ENCODE measurements around the gene GAB3. TPM values are rescaled to one million over a fixed set of nuclear protein-coding genes. Genes with fewer than 3 reads are reported as not detected.

GAB3 gene
- total and polyA plus RNA-seq, 4 experiments from 2014 or later = 3.2 to 15.6 (median 10.2) TPM

- Histone ChIP-seq H3K27me3 (ENCODE audit: insufficient read depth, low read length) (no peaks in the 10 kb centered on the region), H3K36me3 (ENCODE audit: insufficient read depth, low read length) (no peaks in the 10 kb centered on the region), H3K9me3 (ENCODE audit: control insufficient read depth in 1 of 2, low read length in 2 of 2) (no peaks in the 10 kb centered on the region), H3K4me3 (ENCODE audit: low read length in 2 of 2) (no peak overlapping the region), H3K27ac (ENCODE audit: low read depth, low read length) (no peak overlapping the region), H3K4me1 (ENCODE audit: insufficient read depth, low read length) (no peaks in the 10 kb centered on the region)
- H3K4me3 Mint-ChIP-seq = no peak overlapping the region
- H3K9me3 Mint-ChIP-seq = no peaks in the 10 kb centered on the region
- POLR2A ChIA-PET (ENCODE audit: partially characterized antibody) = no interaction called here
- H3K27ac Mint-ChIP-seq = no peak overlapping the region
- no peak for DNase-seq
- intact Hi-C loops (cut with micrococcal nuclease) = no loop called here
- peaks cover 0 to 1% of the 10 kb centered on the region in 2 donors for H3K36me3 Mint-ChIP-seq
- H3K27me3 Mint-ChIP-seq = no peaks in the 10 kb centered on the region
- CTCF ChIA-PET (ENCODE audit: partially characterized antibody) = no interaction called here
- no peaks in the 10 kb centered on the region for H3K4me1 Mint-ChIP-seq
These were observed 40.6 kb upstream of the GAB3 start for GRCh38 chrX:154791467-154791866.

GRCh38 chrX:154785716-154786115 is 34.8 kb upstream of the GAB3 start:
- H3K27me3 ChIP-seq (ENCODE audit: insufficient read depth, low read length) = no peaks in the 10 kb centered on the region
- Mint-ChIP-seq H3K9me3 (no peaks in the 10 kb centered on the region), H3K36me3 (peaks cover 0 to 1% of the 10 kb centered on the region in 2 donors), H3K4me1 (peaks cover 0 to 12% (median 9%) of the 10 kb centered on the region in 4 donors), H3K27me3 (no peaks in the 10 kb centered on the region), H3K27ac (no peak overlapping the region), H3K4me3 (no peak overlapping the region)
- ChIA-PET CTCF (ENCODE audit: partially characterized antibody) (no interaction called here), POLR2A (ENCODE audit: partially characterized antibody) (no interaction called here)
- no peaks in the 10 kb centered on the region for H3K4me1 ChIP-seq (ENCODE audit: insufficient read depth, low read length)
- no peaks in the 10 kb centered on the region for H3K9me3 ChIP-seq (ENCODE audit: control insufficient read depth in 1 of 2, low read length in 2 of 2)
- no peaks in the 10 kb centered on the region for H3K36me3 ChIP-seq (ENCODE audit: insufficient read depth, low read length)
- H3K27ac ChIP-seq (ENCODE audit: low read depth, low read length) = no peak overlapping the region
- intact Hi-C loops (cut with micrococcal nuclease) = no loop called here
- no peak for DNase-seq
- no peak overlapping the region for H3K4me3 ChIP-seq (ENCODE audit: low read length in 2 of 2)

GRCh38 chrX:154784149-154784995 is 33.5 kb upstream of the GAB3 start:
- H3K27ac Mint-ChIP-seq = peak overlapping the region in 2 of 7 donors; percentile 23 to 82
- intact Hi-C loops (cut with micrococcal nuclease) = no loop called here
- H3K4me3 Mint-ChIP-seq = peak overlapping the region; percentile 30 to 78 (median 70)
- no peaks in the 10 kb centered on the region for H3K36me3 ChIP-seq (ENCODE audit: insufficient read depth, low read length)
- H3K36me3 Mint-ChIP-seq = peaks cover 0 to under 1% of the 10 kb centered on the region in 2 donors
- no peaks in the 10 kb centered on the region for H3K27me3 Mint-ChIP-seq
- H3K9me3 Mint-ChIP-seq = no peaks in the 10 kb centered on the region
- ChIA-PET CTCF (ENCODE audit: partially characterized antibody) (interaction anchor here (0.8 kb wide), 1 partner anchor 10 kb away, joined by 3 read pairs; no protein-coding TSS in a partner anchor), POLR2A (ENCODE audit: partially characterized antibody) (no interaction called here)
- H3K9me3 ChIP-seq (ENCODE audit: control insufficient read depth in 1 of 2, low read length in 2 of 2) = no peaks in the 10 kb centered on the region
- H3K4me1 ChIP-seq (ENCODE audit: insufficient read depth, low read length) = no peaks in the 10 kb centered on the region
- H3K27ac ChIP-seq (ENCODE audit: low read depth, low read length) = no peak overlapping the region
- H3K27me3 ChIP-seq (ENCODE audit: insufficient read depth, low read length) = no peaks in the 10 kb centered on the region
- DNase-seq = no peak
- no peak overlapping the region for H3K4me3 ChIP-seq (ENCODE audit: low read length in 2 of 2)
- peaks cover 0 to 12% (median 9%) of the 10 kb centered on the region in 4 donors for H3K4me1 Mint-ChIP-seq

- intact Hi-C loops (cut with micrococcal nuclease) = no loop called here
- Mint-ChIP-seq H3K4me1 (peaks cover 1 to 15% (median 12%) of the 10 kb centered on the region in 4 donors), H3K36me3 (peaks cover 12 to 22% of the 10 kb centered on the region in 2 donors), H3K9me3 (no peaks in the 10 kb centered on the region), H3K4me3 (no peak overlapping the region), H3K27ac (no peak overlapping the region), H3K27me3 (no peaks in the 10 kb centered on the region)
- POLR2A ChIA-PET (ENCODE audit: partially characterized antibody) = no interaction called here
- DNase-seq = no peak
- H3K27me3 ChIP-seq (ENCODE audit: insufficient read depth, low read length) = no peaks in the 10 kb centered on the region
- H3K9me3 ChIP-seq (ENCODE audit: control insufficient read depth in 1 of 2, low read length in 2 of 2) = no peaks in the 10 kb centered on the region
- peaks cover 3% of the 10 kb centered on the region for H3K4me1 ChIP-seq (ENCODE audit: insufficient read depth, low read length)
- H3K4me3 ChIP-seq (ENCODE audit: low read length in 2 of 2) = no peak overlapping the region
- peaks cover 9% of the 10 kb centered on the region for H3K36me3 ChIP-seq (ENCODE audit: insufficient read depth, low read length)
- CTCF ChIA-PET (ENCODE audit: partially characterized antibody) = no interaction called here
- no peak overlapping the region for H3K27ac ChIP-seq (ENCODE audit: low read depth, low read length)
These were observed 30.1 kb upstream of the GAB3 start for GRCh38 chrX:154780968-154781367.

- intact Hi-C loops (cut with micrococcal nuclease) = no loop called here
- H3K27ac Mint-ChIP-seq = peak overlapping the region in 2 of 7 donors; percentile 61 to 90
- Histone ChIP-seq H3K27ac (ENCODE audit: low read depth, low read length) (no peak overlapping the region), H3K9me3 (ENCODE audit: control insufficient read depth in 1 of 2, low read length in 2 of 2) (no peaks in the 10 kb centered on the region), H3K4me3 (ENCODE audit: low read length in 2 of 2) (no peak overlapping the region), H3K4me1 (ENCODE audit: insufficient read depth, low read length) (peaks cover 19% of the 10 kb centered on the region), H3K36me3 (ENCODE audit: insufficient read depth, low read length) (peaks cover 23% of the 10 kb centered on the region), H3K27me3 (ENCODE audit: insufficient read depth, low read length) (no peaks in the 10 kb centered on the region)
- H3K9me3 Mint-ChIP-seq = no peaks in the 10 kb centered on the region
- ChIA-PET CTCF (ENCODE audit: partially characterized antibody) (no interaction called here), POLR2A (ENCODE audit: partially characterized antibody) (interaction anchor here (1.3 kb wide), 1 partner anchor 29 kb away, joined by 3 read pairs; no protein-coding TSS in a partner anchor)
- no peak for DNase-seq
- H3K4me1 Mint-ChIP-seq = peaks cover 5 to 24% (median 12%) of the 10 kb centered on the region in 4 donors
- no peak overlapping the region for H3K4me3 Mint-ChIP-seq
- no peaks in the 10 kb centered on the region for H3K27me3 Mint-ChIP-seq
- H3K36me3 Mint-ChIP-seq = peaks cover 19 to 35% of the 10 kb centered on the region in 2 donors
These were observed 28.4 kb upstream of the GAB3 start for GRCh38 chrX:154779261-154779660.

- H3K36me3 ChIP-seq (ENCODE audit: insufficient read depth, low read length) = peaks cover 33% of the 10 kb centered on the region
- CTCF ChIA-PET (ENCODE audit: partially characterized antibody) = no interaction called here
- H3K27ac ChIP-seq (ENCODE audit: low read depth, low read length) = no peak overlapping the region
- H3K4me3 Mint-ChIP-seq = no peak overlapping the region
- H3K9me3 Mint-ChIP-seq = no peaks in the 10 kb centered on the region
- H3K4me3 ChIP-seq (ENCODE audit: low read length in 2 of 2) = no peak overlapping the region
- POLR2A ChIA-PET (ENCODE audit: partially characterized antibody) = interaction anchor here (2.6 kb wide), 1 partner anchor 13 kb away, joined by 10 read pairs; the partner anchor contains the start of gene DKC1
- no peaks in the 10 kb centered on the region for H3K27me3 Mint-ChIP-seq
- peaks cover 19% of the 10 kb centered on the region for H3K4me1 ChIP-seq (ENCODE audit: insufficient read depth, low read length)
- no peaks in the 10 kb centered on the region for H3K27me3 ChIP-seq (ENCODE audit: insufficient read depth, low read length)
- H3K9me3 ChIP-seq (ENCODE audit: control insufficient read depth in 1 of 2, low read length in 2 of 2) = no peaks in the 10 kb centered on the region
- intact Hi-C loops (cut with micrococcal nuclease) = no loop called here
- DNase-seq = no peak
- peak overlapping the region in 1 of 7 donors; percentile 30 for H3K27ac Mint-ChIP-seq
- peaks cover 2 to 13% (median 7%) of the 10 kb centered on the region in 4 donors for H3K4me1 Mint-ChIP-seq
- peaks cover 30 to 53% of the 10 kb centered on the region in 2 donors for H3K36me3 Mint-ChIP-seq
These were observed 25.9 kb upstream of the GAB3 start for GRCh38 chrX:154776753-154777152.

GRCh38 chrX:154775419-154776349 is 24.8 kb upstream of the GAB3 start:
- peak overlapping the region in 3 of 7 donors; percentile 43 to 78 (median 70) for H3K27ac Mint-ChIP-seq
- peaks cover 38 to 58% of the 10 kb centered on the region in 2 donors for H3K36me3 Mint-ChIP-seq
- Histone ChIP-seq H3K4me3 (ENCODE audit: low read length in 2 of 2) (no peak overlapping the region), H3K36me3 (ENCODE audit: insufficient read depth, low read length) (peaks cover 35% of the 10 kb centered on the region), H3K27me3 (ENCODE audit: insufficient read depth, low read length) (no peaks in the 10 kb centered on the region), H3K4me1 (ENCODE audit: insufficient read depth, low read length) (peaks cover 19% of the 10 kb centered on the region), H3K27ac (ENCODE audit: low read depth, low read length) (no peak overlapping the region), H3K9me3 (ENCODE audit: control insufficient read depth in 1 of 2, low read length in 2 of 2) (no peaks in the 10 kb centered on the region)
- no peaks in the 10 kb centered on the region for H3K9me3 Mint-ChIP-seq
- H3K4me3 Mint-ChIP-seq = peak overlapping the region in 2 of 8 donors; percentile 29 to 64
- intact Hi-C loops (cut with micrococcal nuclease) = no loop called here
- ChIA-PET CTCF (ENCODE audit: partially characterized antibody) (no interaction called here), POLR2A (ENCODE audit: partially characterized antibody) (interaction anchor here (2.6 kb wide), 1 partner anchor 12 kb away, joined by 10 read pairs; the partner anchor contains the start of gene DKC1)
- peaks cover 2 to 13% (median 7%) of the 10 kb centered on the region in 4 donors for H3K4me1 Mint-ChIP-seq
- no peak for DNase-seq
- H3K27me3 Mint-ChIP-seq = no peaks in the 10 kb centered on the region

Data from CD4-positive, alpha-beta memory T cell (primary cell).